HS-27A (cell line): Measurements from ENCODE around the gene ITGAV.

Source experiments
- DNase-seq: peaks from one replicate; pipeline ENCODE4 v3.0.0-alpha.2; 2012; ENCODE audit warnings: low read depth, missing footprints

The ITGAV gene

GRCh38 chr2:186575302-186575701, 14.6 kb upstream of the ITGAV start:
- peak; percentile 71 for DNase-seq

GRCh38 chr2:186575856-186576255, 14.0 kb upstream of the ITGAV start:
- no peak for DNase-seq

GRCh38 chr2:186576614-186577013, 13.2 kb upstream of the ITGAV start:
- DNase-seq: no peak

DNA sequence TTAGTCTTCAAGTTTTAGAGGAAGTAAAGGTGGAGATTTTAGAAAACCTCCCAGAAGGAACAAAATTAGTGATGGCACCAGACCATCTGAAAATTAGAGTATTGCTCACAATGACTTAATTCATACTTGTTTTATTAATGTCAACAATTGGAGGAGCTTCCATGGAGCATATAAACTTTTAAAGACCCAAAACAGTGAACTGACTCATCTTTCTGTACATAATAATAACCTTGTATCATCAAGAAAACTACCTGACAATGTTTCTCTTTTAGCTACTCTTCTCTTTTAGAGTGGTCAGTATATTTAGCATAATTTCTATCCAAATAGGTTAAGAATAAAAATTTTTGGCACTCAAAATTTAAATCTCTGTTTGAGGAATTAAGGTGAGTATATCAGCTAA, 7.2 kb upstream of the ITGAV start:
- no peak for DNase-seq

DNA sequence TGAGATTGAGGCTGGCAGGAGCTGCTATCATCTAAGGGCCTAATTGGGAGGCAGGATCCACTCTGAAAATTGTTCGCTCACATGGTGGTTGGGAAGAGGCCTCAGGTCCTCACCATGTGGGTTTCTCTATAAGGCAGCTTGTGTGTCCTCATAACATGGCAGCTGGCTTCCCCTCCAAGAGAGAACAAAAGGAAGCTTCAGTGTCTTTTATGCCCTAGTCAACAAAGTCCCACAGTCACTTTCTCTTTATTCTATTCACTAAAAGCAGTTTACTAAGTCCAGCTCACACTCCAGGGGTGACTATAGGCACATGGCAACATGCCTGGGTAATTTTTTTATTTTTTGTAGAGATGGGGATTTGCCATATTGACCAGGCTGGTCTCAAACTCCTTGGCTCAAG, 5.8 kb upstream of the ITGAV start:
- no peak for DNase-seq

GRCh38 chr2:186588421-186588820, 1.4 kb upstream of the ITGAV start:
- DNase-seq: no peak

DNA sequence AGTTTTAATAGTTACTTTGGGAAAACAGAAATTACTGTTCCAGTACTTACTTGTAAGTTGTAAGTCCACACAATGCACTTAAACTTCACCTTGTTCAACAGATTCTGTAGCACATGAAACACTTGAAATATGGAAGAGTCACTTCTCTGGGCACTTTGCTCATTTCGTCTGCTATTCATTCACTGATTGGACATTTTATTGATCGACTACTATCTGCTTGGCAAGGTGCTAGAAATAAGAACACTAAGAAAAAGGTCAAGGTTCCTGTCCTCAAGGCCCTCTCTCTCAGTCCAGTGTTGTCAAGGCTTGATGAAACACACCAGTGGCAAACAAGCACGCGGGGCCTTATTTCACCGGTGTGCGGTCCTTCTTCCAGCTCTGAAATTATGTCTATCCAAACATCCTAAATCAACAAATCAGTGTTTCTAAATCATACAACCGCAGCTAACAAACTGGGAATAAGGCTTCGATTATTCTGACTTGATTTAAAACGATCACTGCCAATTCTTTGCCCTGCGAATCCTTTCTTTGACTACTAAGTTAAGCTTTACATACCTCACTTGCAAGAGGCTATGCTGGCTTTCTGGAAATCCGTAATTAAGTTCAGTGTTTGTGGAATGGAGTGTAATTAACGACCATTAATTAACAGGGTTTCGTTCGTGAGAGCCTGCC, 780 bp upstream of the ITGAV start:
- DNase-seq: no peak

DNA sequence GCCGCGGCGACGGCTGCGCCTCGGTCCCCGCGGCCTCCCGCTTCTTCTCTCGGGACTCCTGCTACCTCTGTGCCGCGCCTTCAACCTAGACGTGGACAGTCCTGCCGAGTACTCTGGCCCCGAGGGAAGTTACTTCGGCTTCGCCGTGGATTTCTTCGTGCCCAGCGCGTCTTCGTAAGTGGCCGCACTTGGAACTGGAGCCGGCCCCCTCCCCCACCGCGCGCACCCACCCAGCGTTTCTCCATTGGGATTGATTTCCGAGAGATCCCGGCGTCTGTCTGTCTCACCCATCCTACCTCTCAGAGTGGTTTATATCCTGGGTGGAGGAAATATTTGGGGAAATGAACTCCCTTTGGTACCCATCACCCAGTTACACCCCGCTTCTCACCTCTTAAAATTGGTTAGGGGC, 498 bp downstream of the ITGAV start:
- DNase-seq: no peak

GRCh38 chr2:186590759-186591505, 1.1 kb downstream of the ITGAV start:
- no peak for DNase-seq

- DNase-seq: no peak
Measured at GRCh38 chr2:186591506-186591890, 1.6 kb downstream of the ITGAV start.

GRCh38 chr2:186592137-186592875, 2.5 kb downstream of the ITGAV start:
- DNase-seq: no peak

- DNase-seq: no peak
Measured at GRCh38 chr2:186593523-186593922, 3.7 kb downstream of the ITGAV start.

DNA sequence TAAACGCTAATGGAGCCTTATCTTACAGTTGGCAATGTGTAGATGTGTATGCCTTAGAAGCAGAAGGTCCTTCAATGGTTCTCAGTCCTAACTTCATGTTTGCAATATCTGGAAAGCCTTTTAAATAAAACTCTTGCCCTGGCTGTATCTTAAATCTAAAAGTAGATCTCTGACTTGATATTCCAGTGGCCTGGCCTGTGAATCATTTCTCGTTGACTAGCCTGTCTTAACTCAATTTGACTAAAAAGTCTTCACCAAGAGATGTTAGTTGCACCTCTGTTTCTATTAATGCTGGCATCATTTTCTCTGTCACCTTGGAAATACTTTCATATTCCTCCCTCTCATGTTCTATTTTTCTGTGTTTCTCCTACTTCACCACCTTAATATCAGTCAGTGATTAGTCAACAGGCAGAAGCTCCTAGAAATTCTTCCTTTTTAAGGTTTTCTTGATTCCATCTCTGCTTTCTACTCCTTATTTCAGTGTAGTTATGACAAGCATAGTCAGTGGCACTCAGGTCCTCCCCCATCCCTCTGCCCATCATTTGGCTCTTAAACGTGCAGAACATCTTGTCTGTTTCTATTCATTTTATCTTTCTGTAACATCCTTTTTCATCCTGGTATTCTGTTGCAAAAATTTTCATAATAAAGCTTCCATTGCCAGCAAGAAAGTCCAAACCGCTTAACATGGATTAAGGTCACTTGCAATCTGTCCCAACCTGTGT, 4.3 kb downstream of the ITGAV start:
- no peak for DNase-seq

GRCh38 chr2:186595219-186595618, 5.4 kb downstream of the ITGAV start:
- no peak for DNase-seq

- DNase-seq: no peak
Measured at GRCh38 chr2:186599186-186599778, 9.4 kb downstream of the ITGAV start.

DNA sequence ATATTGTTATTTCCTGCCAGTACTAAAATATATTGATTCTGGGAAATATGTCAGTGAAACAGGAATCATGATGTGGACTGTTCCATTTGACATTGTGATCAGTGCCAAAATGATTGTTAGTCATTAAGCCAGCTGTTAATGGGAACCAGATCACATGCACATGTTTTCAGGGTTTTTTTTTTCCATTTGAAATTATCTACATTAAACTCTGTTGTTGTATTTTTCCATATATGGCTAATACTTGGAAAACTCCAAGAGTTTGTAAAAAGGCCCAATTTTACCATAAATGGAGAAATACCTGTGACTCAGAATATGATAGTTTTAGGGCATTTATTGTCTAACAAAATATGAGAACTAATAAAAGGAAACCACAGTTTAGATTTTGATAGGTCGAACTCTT, 13.4 kb downstream of the ITGAV start:
- no peak for DNase-seq

GRCh38 chr2:186605041-186605440, 15.2 kb downstream of the ITGAV start:
- DNase-seq: no peak

DNA sequence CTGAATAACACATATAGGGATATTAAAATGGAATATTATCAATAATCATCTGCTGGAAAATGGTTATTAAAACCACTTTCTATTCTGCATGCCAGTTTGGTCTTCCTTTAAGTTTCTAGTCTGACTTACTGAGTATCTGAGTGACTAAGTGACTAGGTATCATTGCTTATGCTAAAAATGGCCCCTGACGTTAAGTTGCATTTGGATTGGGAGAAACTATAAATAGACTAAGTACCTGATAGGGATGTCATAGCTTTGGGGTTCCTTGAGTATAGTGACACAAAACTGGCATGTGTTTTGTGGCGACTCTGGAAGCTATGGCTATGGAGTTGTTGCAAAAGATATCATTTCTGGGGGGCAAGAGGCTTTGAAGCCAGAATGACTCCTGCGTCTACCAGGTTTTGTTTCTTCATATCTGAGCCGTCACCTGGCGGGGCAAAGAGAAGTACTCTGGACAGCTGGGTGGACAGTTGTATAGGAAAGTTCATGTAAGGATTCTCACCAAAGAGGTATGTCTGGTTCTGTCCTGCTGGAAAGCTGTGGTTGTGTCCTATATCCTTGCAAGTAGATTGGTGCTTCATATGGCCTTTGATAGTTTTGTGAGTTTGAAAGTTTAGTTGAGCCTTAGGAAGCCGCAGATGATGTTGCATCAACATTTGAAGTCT, 17.9 kb downstream of the ITGAV start:
- no peak for DNase-seq

GRCh38 chr2:186610785-186611184, 20.9 kb downstream of the ITGAV start:
- no peak for DNase-seq

- DNase-seq: no peak
Measured at GRCh38 chr2:186611526-186611925, 21.7 kb downstream of the ITGAV start.

GRCh38 chr2:186612026-186612425, 22.2 kb downstream of the ITGAV start:
- no peak for DNase-seq
